ENCODE measurements around the gene CRAMP1.

DNA sequence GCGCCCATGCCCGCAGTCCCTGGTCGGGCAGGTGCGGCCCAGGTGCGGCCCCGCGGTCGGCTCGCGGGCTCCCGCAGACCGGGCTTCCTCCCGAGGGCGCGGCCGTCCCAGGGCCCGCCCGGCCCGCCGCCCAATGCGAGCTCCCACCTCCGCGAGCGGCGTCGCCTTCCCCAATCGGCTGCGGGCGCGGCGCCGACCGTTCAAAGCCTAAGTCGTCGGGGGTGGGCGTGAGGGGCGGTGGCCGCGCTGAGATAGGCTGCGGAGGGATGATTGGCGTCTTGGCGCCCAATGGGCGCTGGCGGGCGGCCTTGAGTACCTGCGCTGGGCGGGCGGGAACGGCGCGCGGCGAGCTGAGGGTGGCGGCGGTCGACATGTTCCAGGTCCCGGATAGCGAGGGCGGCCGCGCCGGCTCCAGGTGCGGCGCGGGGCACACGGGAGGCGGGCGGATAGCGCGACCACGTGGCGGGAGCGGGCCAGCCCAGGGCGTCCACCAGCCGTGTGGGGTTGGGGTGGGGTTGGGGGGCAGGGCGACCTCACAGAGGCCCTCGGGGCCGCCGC, 65.9 kb downstream of the CRAMP1 start, which contains the start of gene JPT2:
- TF ChIP-seq POLR2A (IDR thresholded peaks at IDR 0.05; ENCODE audit: low read length) = peak; percentile 56
- no peak for TF ChIP-seq GATA1 (IDR thresholded peaks at IDR 0.05; ENCODE audit: low read depth, low read length)
